K562 (cell line): ENCODE results near the gene C11orf42. TPM values are rescaled to one million over a fixed set of nuclear protein-coding genes. Genes with fewer than 3 reads are reported as not detected.

Experiments used
- ATAC-seq: fragments of 200-7000 bp; cut with Tn5 transposase; 3 replicates; pipeline ENCODE4 v1.9.1; 2020; ENCODE audit warnings: moderate library complexity
- BruUV-seq: library from RNA; stranded (reverse); fragments of 400-500 nt; replicated peaks from 2 replicates; lab custom pipeline; 2021; lab: Mats Ljungman, UMichigan
- CTCF ChIA-PET: fragments of 300-600 bp; formaldehyde crosslinking; extraction: SDS; loops from one replicate; lab custom pipeline; 2021; ENCODE audit warnings: low intra/inter-chr PET ratio; lab: Yijun Ruan, JAX
- POLR2A ChIA-PET: fragments of 300-600, 350-650 bp; sonication (Branson Sonifier 250); formaldehyde crosslinking; extraction: SDS; loops from one replicate; lab custom pipeline; 2021; ENCODE audit warnings: antibody characterized with exemption, inconsistent platforms; lab: Yijun Ruan, JAX
- DNase-seq, 4 experiments: peaks; one replicate each; pipeline versions ENCODE4 v3.0.0 to v3.0.0-alpha.2; 2011 to 2018; ENCODE audit warnings: low spot score in 3 of 4, mixed read lengths in 3 of 4; ENCODE audit errors: extremely low read depth in 1 of 4
- FAIRE-seq: peaks from 2 replicates; lab custom pipeline; 2011; peaks lifted over from hg19 to GRCh38; lab: Jason Lieb, UNC
- H2AFZ ChIP-seq: 2 replicates; pipeline ENCODE4 v1.6.0; 2011; ENCODE audit warnings: low read depth, low read length, control low read depth, inconsistent platforms
- H3K27ac ChIP-seq: fragments of 200-600 bp; 3 replicates; pipeline ENCODE4 v1.8.0; 2011; ENCODE audit warnings: low read depth, mild to moderate bottlenecking, control low read depth, inconsistent platforms, low read length, moderate library complexity, mixed read lengths; ENCODE audit errors: extremely low read depth
- H3K27me3 ChIP-seq, 2 experiments: fragments of 300-600 bp in 1 of 2; 2 replicates in 1 of 2; 3 replicates in 1 of 2; pipeline versions ENCODE4 v1.6.0 to v1.8.0; 2011; ENCODE audit warnings: inconsistent platforms in 2 of 2, low read length in 2 of 2, mild to moderate bottlenecking in 1 of 2, mixed read lengths in 1 of 2, moderate library complexity in 1 of 2; ENCODE audit not compliant: control insufficient read depth in 2 of 2, insufficient read depth in 2 of 2
- H3K36me3 ChIP-seq: fragments of 300-600 bp; 3 replicates; pipeline ENCODE4 v1.8.0; 2011; ENCODE audit warnings: mild to moderate bottlenecking, low read length, inconsistent platforms; ENCODE audit not compliant: control insufficient read depth, insufficient read depth
- H3K4me1 ChIP-seq, 2 experiments: fragments of 200-600 bp in 1 of 2; replicated peaks in 1 of 2; 2 replicates in 1 of 2; 3 replicates in 1 of 2; pipeline versions ENCODE4 v1.5.1 to v1.8.0; 2011; ENCODE audit warnings: inconsistent platforms in 2 of 2, low read length in 2 of 2, mild to moderate bottlenecking in 1 of 2, mixed read lengths in 1 of 2, moderate library complexity in 1 of 2; ENCODE audit not compliant: control insufficient read depth in 2 of 2, insufficient read depth in 2 of 2
- H3K4me2 ChIP-seq: 2 replicates; pipeline ENCODE4 v1.6.1; 2011; ENCODE audit warnings: low read length, control low read depth, inconsistent platforms, mixed read lengths; ENCODE audit not compliant: insufficient read depth
- H3K4me3 ChIP-seq: fragments of 200-600 bp; sonication (generic), shearing (Covaris generic); 2 replicates; pipeline ENCODE4 v1.5.1; 2016; ENCODE audit warnings: control low read depth, inconsistent platforms
- H3K79me2 ChIP-seq: fragments of 200-600 bp; 3 replicates; pipeline ENCODE4 v1.8.0; 2011; ENCODE audit warnings: low read length, inconsistent platforms; ENCODE audit not compliant: control insufficient read depth, insufficient read depth
- H3K9ac ChIP-seq, 2 experiments: 2 replicates each; pipeline versions ENCODE4 v1.6.0 to v1.6.1; 2011; ENCODE audit warnings: low read depth in 2 of 2, low read length in 2 of 2, control low read depth in 1 of 2, inconsistent platforms in 1 of 2, mild to moderate bottlenecking in 1 of 2, mixed read lengths in 1 of 2; ENCODE audit not compliant: insufficient read depth in 1 of 2
- H3K9me1 ChIP-seq: one replicate; pipeline ENCODE4 v1.6.0; 2011; ENCODE audit warnings: inconsistent platforms, mild to moderate bottlenecking, low read length, moderate library complexity; ENCODE audit not compliant: control insufficient read depth, insufficient read depth
- H3K9me3 ChIP-seq: replicated peaks from 2 replicates; pipeline ENCODE4 v1.5.1; 2011; ENCODE audit warnings: low read depth, low read length, inconsistent platforms; ENCODE audit not compliant: control insufficient read depth, insufficient read depth
- H4K20me1 ChIP-seq: replicated peaks from 2 replicates; pipeline ENCODE4 v1.6.1; 2011; ENCODE audit warnings: low read length, inconsistent platforms, mixed read lengths; ENCODE audit not compliant: control insufficient read depth, insufficient read depth
- BRCA1 ChIP-seq, 2 experiments: fragments of 450-650 bp in 1 of 2; sonication (generic) in 1 of 2; formaldehyde crosslinking in 1 of 2; IDR thresholded peaks; 2 replicates each; pipeline versions ENCODE4 v1.5.0 to v1.6.1; 2017 to 2020; ENCODE audit warnings: mild to moderate bottlenecking in 1 of 2, missing genetic modification reagents in 1 of 2
- CHCHD3 ChIP-seq: fragments of 250-450 bp; sonication (Bioruptor Pico); IDR thresholded peaks from 2 replicates; pipeline ENCODE4 v2.1.2; 2022; ENCODE audit warnings: mild to moderate bottlenecking
- CREM ChIP-seq: IDR thresholded peaks from 2 replicates; pipeline ENCODE4 v1.6.1; 2014; ENCODE audit warnings: antibody characterized with exemption, low read depth
- MIER1 ChIP-seq: fragments of 450-650 bp; IDR thresholded peaks from 2 replicates; pipeline ENCODE4 v1.6.1; 2016; ENCODE audit warnings: antibody characterized with exemption, mild to moderate bottlenecking, low read depth
- MYC ChIP-seq, 2 experiments: fragments of 250-450 bp in 1 of 2; sonication (Bioruptor Pico) in 1 of 2; IDR thresholded peaks; 2 replicates each; pipeline versions ENCODE4 v1.5.1 to v1.6.1; 2012 to 2021; ENCODE audit warnings: low read depth in 2 of 2, borderline replicate concordance in 1 of 2, improper control_type of control experiment in 1 of 2, low read length in 1 of 2, mild to moderate bottlenecking in 1 of 2, moderate library complexity in 1 of 2
- POLR2AphosphoS5 ChIP-seq: IDR thresholded peaks from 2 replicates; pipeline ENCODE4 v1.6.1; 2011; ENCODE audit warnings: mild to moderate bottlenecking, low read depth, low read length, moderate library complexity; ENCODE audit not compliant: control insufficient read depth, insufficient read depth
- TBP ChIP-seq: optimal IDR thresholded peaks from 2 replicates; pipeline ENCODE3; 2011; ENCODE audit warnings: low read depth, low read length, improper control_type of control experiment
- TRIM24 ChIP-seq, 2 experiments: fragments of 450-650 bp; IDR thresholded peaks; 2 replicates each; pipeline ENCODE4 v1.6.1; 2016
- WHSC1 ChIP-seq: IDR thresholded peaks from one replicate; pipeline ENCODE4 v1.6.1; 2012; ENCODE audit warnings: low read length, control low read depth, inconsistent platforms
- ZNF282 ChIP-seq: sonication (generic); formaldehyde crosslinking; IDR thresholded peaks from 2 replicates; pipeline ENCODE4 v1.8.1; 2023; ENCODE audit warnings: missing genetic modification reagents
- WGBS: fragments of 100-300 bp; shearing (Covaris generic); methylation state at CpG from one replicate; pipeline ENCODE4 v1.1.6; 2016; ENCODE audit warnings: low coverage, mixed read lengths; ENCODE audit not compliant: insufficient coverage; ENCODE audit errors: missing lambda C conversion rate; 5-methylcytosine and 5-hydroxymethylcytosine counted together
- in situ Hi-C: fragments of 300-500 bp; cut with MboI; formaldehyde crosslinking; loops from 4 replicates; pipeline ENCODE4 v1.15.0; 2018; ENCODE audit warnings: inconsistent platforms, mixed read lengths
- intact Hi-C: fragments of 100-400 bp; cut with micrococcal nuclease; formaldehyde crosslinking; loops from 2 replicates; pipeline ENCODE4 v1.14.2; 2022
- polyA plus RNA-seq, 8 experiments: library from polyadenylated mRNA; depleted of rRNA in 4 of 8; stranded (reverse) in 5 of 8; unstranded in 3 of 8; fragments of >200 nt; fragmentation: Nextera tagmentation in 2 of 8; fragmentation: Illumina TruSeq in 1 of 8; extraction: Ambion mirVana in 2 of 8; extraction: Trizol in 1 of 8; gene quantifications; 2 replicates each; pipeline versions ENCODE4 v1.2.1 to v1.2.3, GENCODE V29; 2011 to 2014; ENCODE audit warnings: inconsistent platforms in 1 of 8, missing spikeins in 1 of 8
- total RNA-seq, 7 experiments: library from RNA; depleted of rRNA in 6 of 7; stranded (reverse); fragments of >200 nt in 6 of 7; fragmentation: Illumina TruSeq in 2 of 7; extraction: Trizol in 2 of 7; gene quantifications; 2 replicates each; pipeline versions ENCODE4 v1.2.1 to v1.2.3, GENCODE V29; 2011 to 2021; ENCODE audit warnings: low replicate concordance in 1 of 7
- TF ChIP-seq, protein P1 (sequence below): fragments of 450-650 bp; IDR thresholded peaks from 2 replicates; pipeline ENCODE4 v1.7.0; 2016; ENCODE audit warnings: borderline replicate concordance
- TF ChIP-seq, protein P2 (sequence below): fragments of 150-350 bp; IDR thresholded peaks from 2 replicates; pipeline ENCODE4 v1.6.1; 2014; ENCODE audit warnings: low read depth, mild to moderate bottlenecking, low read length, borderline replicate concordance

Gene C11orf42
- total and polyA plus RNA-seq, 9 of the 15 experiments (the other 6 are each of a cell fraction or from before 2014, with no cell fraction given) = not detected

DNA sequence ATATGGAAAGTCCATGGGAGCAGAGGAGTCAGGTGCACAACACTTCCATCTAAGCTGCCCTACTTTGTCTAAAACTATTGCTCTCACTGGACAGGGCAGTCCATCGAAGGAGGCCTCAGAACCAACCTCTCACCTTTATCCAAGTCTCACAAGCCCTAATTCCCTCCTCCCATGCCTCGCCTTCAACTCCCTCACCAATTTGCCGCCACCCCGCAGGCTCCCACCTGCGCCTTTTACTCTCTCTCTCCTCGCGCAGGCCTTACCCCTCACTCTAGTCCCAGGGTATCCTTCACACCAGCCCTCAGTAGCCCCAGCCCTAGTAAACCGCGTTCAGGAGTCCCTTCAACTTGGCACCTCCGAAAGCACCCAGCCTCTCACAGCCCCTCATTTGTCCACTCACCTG is 28.6 kb downstream of the C11orf42 start (continued):
- TF ChIP-seq, protein P1, sequence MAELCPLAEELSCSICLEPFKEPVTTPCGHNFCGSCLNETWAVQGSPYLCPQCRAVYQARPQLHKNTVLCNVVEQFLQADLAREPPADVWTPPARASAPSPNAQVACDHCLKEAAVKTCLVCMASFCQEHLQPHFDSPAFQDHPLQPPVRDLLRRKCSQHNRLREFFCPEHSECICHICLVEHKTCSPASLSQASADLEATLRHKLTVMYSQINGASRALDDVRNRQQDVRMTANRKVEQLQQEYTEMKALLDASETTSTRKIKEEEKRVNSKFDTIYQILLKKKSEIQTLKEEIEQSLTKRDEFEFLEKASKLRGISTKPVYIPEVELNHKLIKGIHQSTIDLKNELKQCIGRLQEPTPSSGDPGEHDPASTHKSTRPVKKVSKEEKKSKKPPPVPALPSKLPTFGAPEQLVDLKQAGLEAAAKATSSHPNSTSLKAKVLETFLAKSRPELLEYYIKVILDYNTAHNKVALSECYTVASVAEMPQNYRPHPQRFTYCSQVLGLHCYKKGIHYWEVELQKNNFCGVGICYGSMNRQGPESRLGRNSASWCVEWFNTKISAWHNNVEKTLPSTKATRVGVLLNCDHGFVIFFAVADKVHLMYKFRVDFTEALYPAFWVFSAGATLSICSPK = 0 out of 2 replicates have a peak, but pooled peaks have one; percentile 28
- TF ChIP-seq MYC (IDR thresholded peaks at IDR 0.05; ENCODE audit: low read depth, low read length) = no peak
- TF ChIP-seq MYC (CRISPR knock-in tag; IDR thresholded peaks at IDR 0.05; ENCODE audit: borderline replicate concordance, low read depth) = 0 out of 2 replicates have a peak, but pooled peaks have one; percentile 56
- 0 out of 2 replicates have a peak, but pooled peaks have one; percentile 30 for TF ChIP-seq CHCHD3 (CRISPR knock-in tag)

DNA sequence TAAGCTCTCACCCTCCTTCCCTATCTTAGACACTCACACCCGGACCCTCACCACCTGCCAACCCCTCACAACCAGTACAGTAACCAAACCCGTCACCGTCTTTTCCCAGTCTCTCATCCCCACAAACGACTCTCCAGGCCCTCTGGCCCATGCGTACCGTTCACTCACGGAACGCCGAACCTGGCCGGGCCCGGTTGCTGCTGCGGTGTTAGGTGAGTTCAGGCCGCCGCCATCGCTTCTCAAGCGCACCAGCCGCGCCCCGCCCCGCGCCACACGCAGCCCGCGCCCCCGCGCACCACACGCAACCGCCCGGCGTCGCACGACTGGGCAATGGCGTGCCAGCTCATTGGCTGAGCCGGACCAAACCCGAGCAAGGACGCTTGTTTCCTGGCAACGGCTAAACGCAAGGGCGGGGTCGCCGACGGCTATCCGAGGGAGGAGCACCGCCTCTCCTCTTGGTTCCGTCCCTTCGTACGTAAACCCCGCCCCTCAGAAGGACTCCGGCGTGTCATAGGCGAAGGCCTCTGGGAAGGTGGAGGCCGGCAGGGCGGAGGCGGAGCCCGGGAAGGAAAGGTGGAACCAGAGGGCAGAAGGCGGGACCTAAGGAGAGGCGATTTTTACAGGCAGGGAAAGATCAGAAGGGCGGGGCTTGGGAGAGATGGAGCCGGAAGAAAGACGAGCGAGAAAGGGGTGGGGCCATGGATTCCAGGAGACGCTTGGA is 29.2 kb downstream of the C11orf42 start, which contains the start of gene FHIP1B:
FHIP1B (minus strand) TSS at position 250 of the 721 bp plus-strand sequence. CDS start 10,120 bp downstream, outside the sequence.
- peak; percentile 94 for ATAC-seq
- no peaks in the 10 kb centered on the region for H3K9me3 ChIP-seq
- H3K27me3 ChIP-seq = peaks cover 0 to 4% of the 10 kb centered on the region in 2 experiments; a peak in 1 of 5 replicates
- ChIA-PET POLR2A (interaction anchor here (0.6 to 2.2 kb wide), 8 partner anchors 8 to 214 kb away, joined by 3 to 16 read pairs (median 4); partner anchors contain the start of gene CCKBR), CTCF (no interaction called here)
- peak within 1 kb of the TSS; percentile 93 for H3K4me2 ChIP-seq
- H3K4me3 ChIP-seq = peak within 1 kb of the TSS; percentile 64
- peak within 1 kb of the TSS; percentile 77 to 94 for H3K9ac ChIP-seq
- peak; percentile 100 for FAIRE-seq
- under 1% methylated on average over 22 of the region's 62 CpGs for WGBS
- H3K4me1 ChIP-seq = peaks cover 0 to 26% of the 10 kb centered on the region in 2 experiments
- peak within 1 kb of the TSS; percentile 71 for H3K27ac ChIP-seq
- no TSS peak for BruUV-seq
- DNase-seq = peak; percentile 96 to 99 (median 96)
- H3K36me3 ChIP-seq = peaks cover 3% of the 10 kb centered on the region; the same call in 1 of the 3 replicates
- H3K9me1 ChIP-seq = peaks cover 7% of the 10 kb centered on the region
- peaks cover 44% of the 10 kb centered on the region for H3K79me2 ChIP-seq
- H2AFZ ChIP-seq = peak within 1 kb of the TSS; percentile 99
- intact Hi-C loops = no loop called here
- in situ Hi-C loops = no loop called here
- H4K20me1 ChIP-seq = peaks cover 10% of the 10 kb centered on the region
- TF ChIP-seq WHSC1 (no peak), TBP (peak; percentile 31), MIER1 (no peak), CREM (peak; percentile 93), BRCA1 (IDR thresholded peaks at IDR 0.05) (no peak), BRCA1 (CRISPR knock-in tag; IDR thresholded peaks at IDR 0.05) (no peak), ZNF282 (CRISPR knock-in tag) (no peak), TRIM24 (IDR thresholded peaks at IDR 0.05) (no peak), POLR2AphosphoS5 (peak; percentile 56; the same call in 1 of the 2 replicates)
- TF ChIP-seq, protein P2, sequence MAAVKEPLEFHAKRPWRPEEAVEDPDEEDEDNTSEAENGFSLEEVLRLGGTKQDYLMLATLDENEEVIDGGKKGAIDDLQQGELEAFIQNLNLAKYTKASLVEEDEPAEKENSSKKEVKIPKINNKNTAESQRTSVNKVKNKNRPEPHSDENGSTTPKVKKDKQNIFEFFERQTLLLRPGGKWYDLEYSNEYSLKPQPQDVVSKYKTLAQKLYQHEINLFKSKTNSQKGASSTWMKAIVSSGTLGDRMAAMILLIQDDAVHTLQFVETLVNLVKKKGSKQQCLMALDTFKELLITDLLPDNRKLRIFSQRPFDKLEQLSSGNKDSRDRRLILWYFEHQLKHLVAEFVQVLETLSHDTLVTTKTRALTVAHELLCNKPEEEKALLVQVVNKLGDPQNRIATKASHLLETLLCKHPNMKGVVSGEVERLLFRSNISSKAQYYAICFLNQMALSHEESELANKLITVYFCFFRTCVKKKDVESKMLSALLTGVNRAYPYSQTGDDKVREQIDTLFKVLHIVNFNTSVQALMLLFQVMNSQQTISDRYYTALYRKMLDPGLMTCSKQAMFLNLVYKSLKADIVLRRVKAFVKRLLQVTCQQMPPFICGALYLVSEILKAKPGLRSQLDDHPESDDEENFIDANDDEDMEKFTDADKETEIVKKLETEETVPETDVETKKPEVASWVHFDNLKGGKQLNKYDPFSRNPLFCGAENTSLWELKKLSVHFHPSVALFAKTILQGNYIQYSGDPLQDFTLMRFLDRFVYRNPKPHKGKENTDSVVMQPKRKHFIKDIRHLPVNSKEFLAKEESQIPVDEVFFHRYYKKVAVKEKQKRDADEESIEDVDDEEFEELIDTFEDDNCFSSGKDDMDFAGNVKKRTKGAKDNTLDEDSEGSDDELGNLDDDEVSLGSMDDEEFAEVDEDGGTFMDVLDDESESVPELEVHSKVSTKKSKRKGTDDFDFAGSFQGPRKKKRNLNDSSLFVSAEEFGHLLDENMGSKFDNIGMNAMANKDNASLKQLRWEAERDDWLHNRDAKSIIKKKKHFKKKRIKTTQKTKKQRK = no peak
